ENCODE results near the gene F10. TPM values are rescaled to one million over a fixed set of nuclear protein-coding genes. Genes with fewer than 3 reads are reported as not detected.

Gene F10
- total RNA-seq, 1 donor from 2014 or later, result not detected

DNA sequence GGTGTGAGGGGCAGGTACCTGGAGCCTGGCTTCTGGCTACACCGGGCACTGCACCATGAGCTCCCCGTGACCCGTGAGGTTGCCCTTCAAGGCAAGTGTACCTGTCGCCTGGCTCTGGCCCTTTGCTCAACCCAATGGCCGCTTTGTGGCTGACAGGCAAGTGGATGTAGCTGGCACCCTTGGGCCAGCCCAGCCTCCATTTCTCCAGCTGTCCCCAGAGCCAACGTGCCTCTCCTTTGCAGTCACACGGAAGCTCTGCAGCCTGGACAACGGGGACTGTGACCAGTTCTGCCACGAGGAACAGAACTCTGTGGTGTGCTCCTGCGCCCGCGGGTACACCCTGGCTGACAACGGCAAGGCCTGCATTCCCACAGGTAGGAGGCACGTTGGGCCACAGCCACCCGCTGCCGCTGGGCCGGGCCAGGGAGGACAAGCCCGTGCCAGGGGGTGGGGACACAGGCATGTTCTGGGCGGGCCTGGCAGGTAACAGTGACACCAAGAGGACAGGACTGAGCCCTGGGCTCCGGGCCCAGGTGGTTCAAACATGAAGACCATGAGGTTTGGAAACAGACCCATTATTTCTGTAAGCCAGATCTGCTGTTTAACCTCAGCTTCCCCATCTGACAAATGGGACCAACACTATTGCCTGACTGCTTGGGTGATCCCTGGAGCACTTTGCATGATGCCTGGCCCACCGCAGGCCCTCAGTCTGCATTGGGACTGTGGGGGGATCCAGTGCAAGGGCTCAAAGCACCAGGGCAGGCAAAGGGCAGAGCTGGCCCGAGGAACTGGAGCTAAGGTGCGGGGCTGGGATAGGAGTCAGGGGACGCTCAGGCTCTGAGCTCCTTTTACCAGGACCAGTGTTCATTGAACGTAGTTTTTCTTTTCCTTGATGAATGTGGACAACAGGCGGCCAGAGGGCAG, 18.3 kb downstream of the F10 start:
- TF ChIP-seq, protein P1, sequence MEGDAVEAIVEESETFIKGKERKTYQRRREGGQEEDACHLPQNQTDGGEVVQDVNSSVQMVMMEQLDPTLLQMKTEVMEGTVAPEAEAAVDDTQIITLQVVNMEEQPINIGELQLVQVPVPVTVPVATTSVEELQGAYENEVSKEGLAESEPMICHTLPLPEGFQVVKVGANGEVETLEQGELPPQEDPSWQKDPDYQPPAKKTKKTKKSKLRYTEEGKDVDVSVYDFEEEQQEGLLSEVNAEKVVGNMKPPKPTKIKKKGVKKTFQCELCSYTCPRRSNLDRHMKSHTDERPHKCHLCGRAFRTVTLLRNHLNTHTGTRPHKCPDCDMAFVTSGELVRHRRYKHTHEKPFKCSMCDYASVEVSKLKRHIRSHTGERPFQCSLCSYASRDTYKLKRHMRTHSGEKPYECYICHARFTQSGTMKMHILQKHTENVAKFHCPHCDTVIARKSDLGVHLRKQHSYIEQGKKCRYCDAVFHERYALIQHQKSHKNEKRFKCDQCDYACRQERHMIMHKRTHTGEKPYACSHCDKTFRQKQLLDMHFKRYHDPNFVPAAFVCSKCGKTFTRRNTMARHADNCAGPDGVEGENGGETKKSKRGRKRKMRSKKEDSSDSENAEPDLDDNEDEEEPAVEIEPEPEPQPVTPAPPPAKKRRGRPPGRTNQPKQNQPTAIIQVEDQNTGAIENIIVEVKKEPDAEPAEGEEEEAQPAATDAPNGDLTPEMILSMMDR (IDR thresholded peaks at IDR 0.05), result no peak
- intact Hi-C loops (cut with micrococcal nuclease), result no loop called here
- H3K4me1 Mint-ChIP-seq, result no peaks in the 10 kb centered on the region
- no peak overlapping the region for H3K27ac Mint-ChIP-seq
- no peak overlapping the region for H3K4me3 Mint-ChIP-seq
- no peaks in the 10 kb centered on the region for H3K36me3 Mint-ChIP-seq (ENCODE audit: low read depth)
- DNase-seq, result no peak
- H3K27me3 Mint-ChIP-seq, result peaks cover 8% of the 10 kb centered on the region
- ChIA-PET POLR2A (no interaction called here), CTCF (no interaction called here)
- no peak for ATAC-seq (ENCODE audit: low read depth)
- H3K9me3 Mint-ChIP-seq, result no peaks in the 10 kb centered on the region

DNA sequence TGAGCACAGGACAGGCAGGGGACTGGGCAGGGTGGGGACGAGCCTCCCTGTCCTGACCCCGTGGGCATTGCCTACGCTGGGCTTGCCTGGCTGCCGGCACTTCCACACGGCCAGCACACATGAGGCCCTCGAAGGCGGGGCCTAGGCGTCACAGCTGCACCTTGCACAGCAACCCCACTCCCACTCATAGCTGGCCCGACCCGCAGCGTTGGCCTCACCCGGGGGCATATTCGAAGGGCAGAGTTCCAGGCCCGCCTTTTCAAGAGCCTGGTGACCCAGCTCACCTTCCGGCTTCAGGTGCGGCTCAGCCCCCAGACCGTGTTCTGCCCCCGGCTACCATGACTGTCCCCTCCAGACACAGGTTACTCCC, 19.0 kb downstream of the F10 start:
- ATAC-seq (ENCODE audit: low read depth), result no peak

DNA sequence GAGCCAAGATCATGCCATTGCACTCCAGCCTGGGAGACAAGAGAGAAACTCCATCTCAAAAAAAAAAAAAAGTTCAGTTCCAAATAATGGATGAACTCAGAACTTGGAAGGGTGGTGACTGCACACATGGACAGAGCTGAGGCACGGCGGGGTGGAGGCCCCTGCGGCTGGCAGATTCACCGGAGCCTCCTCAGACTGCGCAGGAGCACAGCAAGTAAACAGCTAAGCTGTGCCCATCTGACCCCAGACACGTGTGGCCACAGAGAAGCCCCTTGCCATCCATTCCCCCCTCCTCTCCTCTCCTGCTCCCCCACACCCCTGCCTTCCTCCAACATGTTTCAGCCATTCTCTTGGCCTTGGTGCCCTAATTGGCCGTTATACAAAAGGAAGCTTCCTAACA, 20.3 kb downstream of the F10 start:
- Mint-ChIP-seq H3K27ac (no peak overlapping the region), H3K9me3 (no peaks in the 10 kb centered on the region), H3K4me1 (no peaks in the 10 kb centered on the region), H3K4me3 (no peak overlapping the region), H3K36me3 (ENCODE audit: low read depth) (no peaks in the 10 kb centered on the region), H3K27me3 (peaks cover 14% of the 10 kb centered on the region)
- DNase-seq (no peak), ATAC-seq (ENCODE audit: low read depth) (no peak)
- CTCF ChIA-PET, result no interaction called here
- intact Hi-C loops (cut with micrococcal nuclease), result no loop called here
- POLR2A ChIA-PET, result no interaction called here
- TF ChIP-seq, protein P1 (IDR thresholded peaks at IDR 0.05), result no peak

More for the DNA sequence above, 19.0 kb downstream of the F10 start:
- Mint-ChIP-seq H3K9me3 (no peaks in the 10 kb centered on the region), H3K27me3 (peaks cover 8% of the 10 kb centered on the region), H3K4me3 (no peak overlapping the region), H3K36me3 (ENCODE audit: low read depth) (no peaks in the 10 kb centered on the region), H3K27ac (no peak overlapping the region), H3K4me1 (no peaks in the 10 kb centered on the region)
- intact Hi-C loops (cut with micrococcal nuclease), result no loop called here
- DNase-seq, result no peak
- ChIA-PET CTCF (no interaction called here), POLR2A (no interaction called here)
- TF ChIP-seq, protein P1 (IDR thresholded peaks at IDR 0.05), result no peak

DNA sequence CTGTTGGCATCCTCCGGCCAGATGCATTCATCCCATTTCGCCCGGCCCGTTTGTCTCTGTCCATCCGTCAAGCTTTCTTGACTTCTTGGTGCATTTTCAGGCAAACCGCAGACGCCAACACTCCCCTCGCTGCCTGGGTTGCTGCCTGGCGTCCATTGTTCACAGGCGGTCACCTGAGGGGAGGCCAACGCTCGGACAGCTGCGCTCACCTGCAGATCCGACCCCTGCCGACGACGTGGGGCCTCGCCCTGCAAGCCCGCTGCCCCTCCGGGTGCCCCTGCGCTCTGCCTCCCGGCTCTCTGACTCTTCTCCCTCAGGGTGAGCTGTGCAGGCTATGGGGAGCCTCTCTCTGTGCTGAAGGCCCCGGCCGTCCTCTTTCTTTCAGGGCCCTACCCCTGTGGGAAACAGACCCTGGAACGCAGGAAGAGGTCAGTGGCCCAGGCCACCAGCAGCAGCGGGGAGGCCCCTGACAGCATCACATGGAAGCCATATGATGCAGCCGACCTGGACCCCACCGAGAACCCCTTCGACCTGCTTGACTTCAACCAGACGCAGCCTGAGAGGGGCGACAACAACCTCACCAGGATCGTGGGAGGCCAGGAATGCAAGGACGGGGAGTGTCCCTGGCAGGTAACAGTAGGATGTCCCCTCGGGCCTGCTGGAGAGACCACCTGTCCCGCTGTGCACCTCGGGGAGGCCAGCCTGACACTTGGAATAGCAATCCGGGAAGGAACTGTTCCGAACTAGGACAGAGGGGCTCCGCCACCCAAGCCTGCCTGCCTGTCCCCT, 21.1 kb downstream of the F10 start:
- ATAC-seq (ENCODE audit: low read depth) (no peak), DNase-seq (no peak)
- H3K4me1 Mint-ChIP-seq, result no peaks in the 10 kb centered on the region
- H3K9me3 Mint-ChIP-seq, result no peaks in the 10 kb centered on the region
- ChIA-PET POLR2A (no interaction called here), CTCF (no interaction called here)
- H3K27ac Mint-ChIP-seq, result no peak overlapping the region
- intact Hi-C loops (cut with micrococcal nuclease), result no loop called here
- TF ChIP-seq, protein P1 (IDR thresholded peaks at IDR 0.05), result no peak
- no peak overlapping the region for H3K4me3 Mint-ChIP-seq
- H3K27me3 Mint-ChIP-seq, result peaks cover 14% of the 10 kb centered on the region
- H3K36me3 Mint-ChIP-seq (ENCODE audit: low read depth), result no peaks in the 10 kb centered on the region

DNA sequence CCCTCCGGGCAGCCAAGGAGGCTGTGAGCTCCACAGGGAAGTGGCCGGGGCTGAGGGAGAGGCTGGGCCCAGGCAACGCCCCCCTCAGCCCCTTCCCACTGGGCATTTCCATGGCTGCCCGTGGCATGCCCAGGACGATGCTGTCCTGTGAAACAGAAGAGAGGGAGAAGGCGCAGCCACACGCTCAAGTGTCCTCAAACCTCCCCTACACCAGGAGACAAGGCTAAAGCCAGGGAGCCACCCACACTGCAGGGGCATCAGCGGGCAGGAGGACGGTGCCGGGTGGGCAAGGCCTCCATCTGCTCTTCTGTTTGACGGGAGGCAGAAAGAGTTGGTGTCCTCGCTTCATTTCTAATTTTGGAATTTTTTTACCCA, 21.6 kb downstream of the F10 start:
- no peak overlapping the region for H3K4me3 Mint-ChIP-seq
- CTCF ChIA-PET, result no interaction called here
- POLR2A ChIA-PET, result no interaction called here

More for the DNA sequence above, 21.6 kb downstream of the F10 start:
- Mint-ChIP-seq H3K4me1 (no peaks in the 10 kb centered on the region), H3K36me3 (ENCODE audit: low read depth) (no peaks in the 10 kb centered on the region), H3K9me3 (no peaks in the 10 kb centered on the region), H3K27ac (no peak overlapping the region), H3K27me3 (peaks cover 10% of the 10 kb centered on the region)
- DNase-seq, result no peak
- intact Hi-C loops (cut with micrococcal nuclease), result no loop called here
- TF ChIP-seq, protein P1 (IDR thresholded peaks at IDR 0.05), result no peak
- no peak for ATAC-seq (ENCODE audit: low read depth)

Data from activated B cell treated with CpG ODN at 0.5 μM for 24 hours (primary cell).